ENCODE results near the gene ZNF77.

ZNF77 gene

DNA sequence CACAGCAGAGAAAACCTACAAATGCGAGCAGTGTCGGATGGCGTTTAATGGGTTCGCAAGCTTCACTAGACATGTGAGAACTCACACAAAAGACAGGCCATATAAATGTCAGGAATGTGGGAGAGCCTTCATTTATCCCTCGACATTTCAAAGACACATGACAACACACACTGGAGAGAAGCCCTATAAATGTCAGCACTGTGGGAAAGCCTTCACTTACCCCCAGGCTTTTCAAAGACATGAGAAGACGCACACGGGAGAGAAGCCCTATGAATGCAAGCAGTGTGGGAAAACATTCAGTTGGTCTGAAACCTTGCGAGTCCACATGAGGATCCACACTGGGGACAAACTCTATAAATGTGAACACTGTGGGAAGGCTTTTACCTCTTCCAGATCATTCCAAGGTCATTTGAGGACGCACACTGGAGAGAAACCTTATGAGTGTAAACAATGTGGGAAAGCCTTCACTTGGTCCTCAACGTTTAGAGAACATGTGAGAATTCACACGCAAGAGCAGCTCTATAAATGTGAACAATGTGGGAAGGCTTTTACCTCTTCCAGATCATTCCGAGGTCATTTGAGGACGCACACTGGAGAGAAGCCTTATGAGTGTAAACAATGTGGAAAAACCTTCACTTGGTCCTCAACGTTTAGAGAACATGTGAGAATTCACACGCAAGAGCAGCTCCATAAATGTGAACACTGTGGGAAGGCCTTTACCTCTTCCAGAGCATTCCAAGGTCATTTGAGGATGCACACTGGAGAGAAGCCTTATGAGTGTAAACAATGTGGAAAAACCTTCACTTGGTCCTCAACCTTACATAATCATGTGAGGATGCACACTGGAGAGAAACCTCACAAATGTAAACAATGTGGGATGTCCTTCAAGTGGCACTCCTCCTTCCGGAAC, 27.2 kb downstream of the ZNF77 start:
- TF ChIP-seq, protein P1, sequence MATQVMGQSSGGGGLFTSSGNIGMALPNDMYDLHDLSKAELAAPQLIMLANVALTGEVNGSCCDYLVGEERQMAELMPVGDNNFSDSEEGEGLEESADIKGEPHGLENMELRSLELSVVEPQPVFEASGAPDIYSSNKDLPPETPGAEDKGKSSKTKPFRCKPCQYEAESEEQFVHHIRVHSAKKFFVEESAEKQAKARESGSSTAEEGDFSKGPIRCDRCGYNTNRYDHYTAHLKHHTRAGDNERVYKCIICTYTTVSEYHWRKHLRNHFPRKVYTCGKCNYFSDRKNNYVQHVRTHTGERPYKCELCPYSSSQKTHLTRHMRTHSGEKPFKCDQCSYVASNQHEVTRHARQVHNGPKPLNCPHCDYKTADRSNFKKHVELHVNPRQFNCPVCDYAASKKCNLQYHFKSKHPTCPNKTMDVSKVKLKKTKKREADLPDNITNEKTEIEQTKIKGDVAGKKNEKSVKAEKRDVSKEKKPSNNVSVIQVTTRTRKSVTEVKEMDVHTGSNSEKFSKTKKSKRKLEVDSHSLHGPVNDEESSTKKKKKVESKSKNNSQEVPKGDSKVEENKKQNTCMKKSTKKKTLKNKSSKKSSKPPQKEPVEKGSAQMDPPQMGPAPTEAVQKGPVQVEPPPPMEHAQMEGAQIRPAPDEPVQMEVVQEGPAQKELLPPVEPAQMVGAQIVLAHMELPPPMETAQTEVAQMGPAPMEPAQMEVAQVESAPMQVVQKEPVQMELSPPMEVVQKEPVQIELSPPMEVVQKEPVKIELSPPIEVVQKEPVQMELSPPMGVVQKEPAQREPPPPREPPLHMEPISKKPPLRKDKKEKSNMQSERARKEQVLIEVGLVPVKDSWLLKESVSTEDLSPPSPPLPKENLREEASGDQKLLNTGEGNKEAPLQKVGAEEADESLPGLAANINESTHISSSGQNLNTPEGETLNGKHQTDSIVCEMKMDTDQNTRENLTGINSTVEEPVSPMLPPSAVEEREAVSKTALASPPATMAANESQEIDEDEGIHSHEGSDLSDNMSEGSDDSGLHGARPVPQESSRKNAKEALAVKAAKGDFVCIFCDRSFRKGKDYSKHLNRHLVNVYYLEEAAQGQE (IDR thresholded peaks at IDR 0.05; ENCODE audit: insufficient read depth in 1 of 2, low read depth in 2 of 2, low read length in 2 of 2): no peak
- TF ChIP-seq SIN3A (IDR thresholded peaks at IDR 0.05; ENCODE audit: borderline replicate concordance, insufficient read depth, low read length): no peak

DNA sequence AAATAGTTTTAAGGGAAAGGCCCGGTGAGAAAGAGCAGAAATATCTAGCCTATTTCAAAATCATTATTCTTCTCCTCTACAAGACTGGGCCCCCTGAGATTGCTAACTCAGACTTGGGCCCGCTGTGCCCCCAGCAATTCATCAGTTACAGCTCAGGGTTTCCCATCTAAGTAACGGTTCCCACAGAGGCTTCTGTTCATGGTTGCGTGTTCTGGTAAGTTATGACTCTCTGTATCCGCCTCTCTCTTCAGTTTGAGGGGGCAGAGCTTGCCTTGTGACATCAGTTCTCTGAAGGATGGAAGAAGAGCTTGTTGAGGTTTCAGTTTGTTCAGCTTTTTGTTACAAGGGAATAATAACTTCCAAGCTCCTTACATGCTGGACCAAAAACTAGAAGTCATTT, 32.5 kb downstream of the ZNF77 start:
- TF ChIP-seq SIN3A (IDR thresholded peaks at IDR 0.05; ENCODE audit: borderline replicate concordance, insufficient read depth, low read length): no peak
- no peak for TF ChIP-seq POLR2AphosphoS5 (IDR thresholded peaks at IDR 0.05; ENCODE audit: low read depth, low read length)
- TF ChIP-seq TAF1 (IDR thresholded peaks at IDR 0.05; ENCODE audit: borderline replicate concordance, insufficient read depth, low read length): no peak
- TF ChIP-seq, protein P1 (IDR thresholded peaks at IDR 0.05; ENCODE audit: insufficient read depth in 1 of 2, low read depth in 2 of 2, low read length in 2 of 2): no peak
- TF ChIP-seq FOXP2 (optimal IDR thresholded peaks at IDR 0.05; ENCODE audit: borderline replicate concordance, extremely low read depth, extremely low read length, insufficient read depth): no peak

DNA sequence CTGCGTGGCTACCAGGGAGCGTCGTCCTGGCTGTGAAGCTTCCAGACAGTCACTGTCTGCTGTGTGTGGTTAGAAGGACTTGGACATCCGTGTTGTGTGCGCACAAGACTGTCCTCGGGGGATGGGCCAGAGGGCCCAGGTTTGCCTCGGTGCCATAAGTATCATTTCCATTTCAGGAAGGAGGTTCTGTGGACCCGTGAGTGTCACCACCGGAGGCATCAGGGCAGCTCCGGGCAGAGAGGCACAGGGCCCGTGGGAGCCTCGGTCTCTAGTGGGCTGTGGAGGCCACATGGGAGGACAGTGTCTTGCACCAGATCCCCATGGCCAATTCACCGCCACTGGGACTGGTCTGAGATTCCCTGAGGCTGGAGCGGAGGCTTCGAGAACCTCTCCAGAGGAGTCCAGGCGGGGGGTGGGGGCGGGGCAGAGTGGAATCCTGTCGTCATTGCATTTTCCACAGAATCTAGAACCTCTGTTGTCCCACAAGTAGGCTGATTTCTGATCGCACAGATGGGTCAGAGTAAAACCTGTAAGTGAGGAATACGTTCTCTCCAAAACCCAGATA, 38.1 kb downstream of the ZNF77 start:
- TF ChIP-seq TAF1 (IDR thresholded peaks at IDR 0.05; ENCODE audit: borderline replicate concordance, insufficient read depth, low read length) (no peak), SIN3A (IDR thresholded peaks at IDR 0.05; ENCODE audit: borderline replicate concordance, insufficient read depth, low read length) (no peak)
- TF ChIP-seq, protein P1 (IDR thresholded peaks at IDR 0.05; ENCODE audit: insufficient read depth in 1 of 2, low read depth in 2 of 2, low read length in 2 of 2): no peak

DNA sequence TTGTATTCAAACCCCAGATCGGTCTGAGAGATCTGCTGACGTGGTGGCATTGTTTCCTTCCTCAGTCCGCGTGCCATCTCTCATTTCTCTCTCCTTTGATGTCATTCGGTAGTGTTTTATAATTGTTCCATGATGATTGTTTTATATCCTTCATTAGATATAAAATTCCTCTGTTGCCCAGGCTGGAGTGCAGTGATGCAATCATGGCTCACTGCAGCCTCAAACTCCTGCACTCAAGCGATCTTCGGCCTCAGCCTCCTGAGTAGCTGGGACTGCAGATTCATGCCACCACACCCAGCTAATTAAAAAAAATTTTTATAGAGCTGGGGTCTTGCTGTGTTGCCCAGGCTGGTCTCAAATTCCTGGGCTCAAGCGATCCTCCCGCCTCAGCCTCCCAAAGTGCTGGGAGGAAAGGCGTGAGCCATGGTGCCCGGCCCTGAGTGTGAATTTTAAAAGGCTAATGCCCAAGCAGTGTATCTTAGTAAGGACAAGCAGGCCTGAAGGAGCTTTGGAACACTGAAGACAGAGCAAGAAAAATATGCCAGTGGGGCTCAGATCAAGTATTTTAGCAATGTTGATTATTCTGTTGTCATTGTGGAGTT, 38.8 kb downstream of the ZNF77 start:
- TF ChIP-seq TAF1 (IDR thresholded peaks at IDR 0.05; ENCODE audit: borderline replicate concordance, insufficient read depth, low read length) (no peak), POLR2AphosphoS5 (IDR thresholded peaks at IDR 0.05; ENCODE audit: low read depth, low read length) (no peak), FOXP2 (optimal IDR thresholded peaks at IDR 0.05; ENCODE audit: borderline replicate concordance, extremely low read depth, extremely low read length, insufficient read depth) (no peak), SIN3A (IDR thresholded peaks at IDR 0.05; ENCODE audit: borderline replicate concordance, insufficient read depth, low read length) (no peak)
- TF ChIP-seq, protein P1 (IDR thresholded peaks at IDR 0.05; ENCODE audit: insufficient read depth in 1 of 2, low read depth in 2 of 2, low read length in 2 of 2): no peak

All from PFSK-1 (cell line).